HEK293 (cell line): ENCODE results near the gene TENT4B.

Experiments used
- KLF16 ChIP-seq: fragments of 450-650 bp; formaldehyde crosslinking; IDR thresholded peaks from 2 replicates; pipeline ENCODE4 v1.5.1; 2017; ENCODE audit warnings: missing biosample characterization, missing genetic modification characterization
- KLF9 ChIP-seq: fragments of 450-650 bp; formaldehyde crosslinking; IDR thresholded peaks from 2 replicates; pipeline ENCODE4 v1.5.1; 2016; ENCODE audit warnings: missing biosample characterization, missing genetic modification characterization, low read depth
- SETDB1 ChIP-seq: IDR thresholded peaks from one replicate; pipeline ENCODE4 v1.6.1; 2017; ENCODE audit warnings: mild to moderate bottlenecking, low read length, moderate library complexity, mixed read lengths; ENCODE audit not compliant: insufficient read length
- ZFP37 ChIP-seq: fragments of 450-650 bp; formaldehyde crosslinking; IDR thresholded peaks from 2 replicates; pipeline ENCODE4 v1.5.1; 2016; ENCODE audit warnings: missing biosample characterization, missing genetic modification characterization
- ZNF248 ChIP-seq: fragments of 450-650 bp; formaldehyde crosslinking; IDR thresholded peaks from 2 replicates; pipeline ENCODE4 v1.5.1; 2017; ENCODE audit warnings: missing biosample characterization, missing genetic modification characterization
- ZNF473 ChIP-seq: fragments of 450-650 bp; formaldehyde crosslinking; IDR thresholded peaks from 2 replicates; pipeline ENCODE4 v1.5.1; 2017; ENCODE audit warnings: missing biosample characterization, missing genetic modification characterization
- TF ChIP-seq, protein P1 (sequence below): fragments of 450-650 bp; formaldehyde crosslinking; IDR thresholded peaks from 2 replicates; pipeline ENCODE4 v1.5.1; 2016; ENCODE audit warnings: missing biosample characterization, missing genetic modification characterization, low read depth
- TF ChIP-seq, protein P2 (sequence below): fragments of 450-650 bp; formaldehyde crosslinking; IDR thresholded peaks from 2 replicates; pipeline ENCODE4 v1.5.1; 2016; ENCODE audit warnings: missing biosample characterization, missing genetic modification characterization
- TF ChIP-seq, protein P3 (sequence below): fragments of 450-650 bp; formaldehyde crosslinking; IDR thresholded peaks from 2 replicates; pipeline ENCODE4 v1.5.1; 2017; ENCODE audit warnings: missing biosample characterization, missing genetic modification characterization

DNA sequence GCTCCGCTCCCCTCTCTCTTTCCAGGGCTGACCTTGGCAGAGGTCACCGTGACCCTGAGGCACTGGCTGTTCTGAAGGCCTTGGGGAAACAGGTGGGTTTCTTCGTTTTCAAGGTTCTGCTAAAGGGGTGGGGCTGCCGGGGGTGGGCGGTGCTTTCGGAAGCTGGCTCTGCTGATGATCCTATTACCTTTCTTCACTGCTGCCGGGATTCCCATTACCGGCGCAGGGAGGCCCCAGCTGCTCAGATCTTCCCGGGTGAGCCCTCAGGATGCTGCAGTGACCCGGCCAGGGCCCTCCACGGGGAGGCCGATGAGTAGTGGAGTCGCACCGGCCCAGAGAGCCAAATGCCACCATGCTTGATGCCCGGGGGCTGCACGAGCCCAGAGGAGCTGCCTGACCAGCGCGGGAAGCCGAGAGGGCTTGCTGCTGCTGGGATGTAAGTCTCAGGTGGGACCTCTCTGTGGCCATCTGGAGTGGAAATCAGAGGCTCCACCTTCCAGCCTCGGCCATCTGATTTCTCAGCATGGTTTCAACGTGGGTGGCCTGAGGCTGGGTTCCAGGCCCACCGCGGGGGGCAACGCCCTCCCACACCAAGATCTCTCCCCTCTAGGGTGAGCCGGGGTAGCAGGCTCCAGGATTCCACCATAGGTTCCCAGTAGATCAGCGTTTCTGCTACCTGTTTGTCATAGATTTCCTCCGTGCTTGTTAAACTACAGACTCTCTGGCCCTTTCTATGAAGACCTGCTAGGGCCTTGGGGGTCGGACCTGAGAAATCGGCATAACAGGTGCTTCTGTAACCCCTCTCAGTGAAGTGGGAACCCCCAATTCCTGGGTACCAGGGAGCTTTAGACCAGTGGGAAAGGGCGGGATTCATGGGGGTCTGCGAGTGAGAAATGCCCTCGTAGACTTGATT lies 91.7 kb downstream of the TENT4B start:
- TF ChIP-seq, protein P1, sequence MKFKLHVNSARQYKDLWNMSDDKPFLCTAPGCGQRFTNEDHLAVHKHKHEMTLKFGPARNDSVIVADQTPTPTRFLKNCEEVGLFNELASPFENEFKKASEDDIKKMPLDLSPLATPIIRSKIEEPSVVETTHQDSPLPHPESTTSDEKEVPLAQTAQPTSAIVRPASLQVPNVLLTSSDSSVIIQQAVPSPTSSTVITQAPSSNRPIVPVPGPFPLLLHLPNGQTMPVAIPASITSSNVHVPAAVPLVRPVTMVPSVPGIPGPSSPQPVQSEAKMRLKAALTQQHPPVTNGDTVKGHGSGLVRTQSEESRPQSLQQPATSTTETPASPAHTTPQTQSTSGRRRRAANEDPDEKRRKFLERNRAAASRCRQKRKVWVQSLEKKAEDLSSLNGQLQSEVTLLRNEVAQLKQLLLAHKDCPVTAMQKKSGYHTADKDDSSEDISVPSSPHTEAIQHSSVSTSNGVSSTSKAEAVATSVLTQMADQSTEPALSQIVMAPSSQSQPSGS, result no peak
- TF ChIP-seq, protein P2, sequence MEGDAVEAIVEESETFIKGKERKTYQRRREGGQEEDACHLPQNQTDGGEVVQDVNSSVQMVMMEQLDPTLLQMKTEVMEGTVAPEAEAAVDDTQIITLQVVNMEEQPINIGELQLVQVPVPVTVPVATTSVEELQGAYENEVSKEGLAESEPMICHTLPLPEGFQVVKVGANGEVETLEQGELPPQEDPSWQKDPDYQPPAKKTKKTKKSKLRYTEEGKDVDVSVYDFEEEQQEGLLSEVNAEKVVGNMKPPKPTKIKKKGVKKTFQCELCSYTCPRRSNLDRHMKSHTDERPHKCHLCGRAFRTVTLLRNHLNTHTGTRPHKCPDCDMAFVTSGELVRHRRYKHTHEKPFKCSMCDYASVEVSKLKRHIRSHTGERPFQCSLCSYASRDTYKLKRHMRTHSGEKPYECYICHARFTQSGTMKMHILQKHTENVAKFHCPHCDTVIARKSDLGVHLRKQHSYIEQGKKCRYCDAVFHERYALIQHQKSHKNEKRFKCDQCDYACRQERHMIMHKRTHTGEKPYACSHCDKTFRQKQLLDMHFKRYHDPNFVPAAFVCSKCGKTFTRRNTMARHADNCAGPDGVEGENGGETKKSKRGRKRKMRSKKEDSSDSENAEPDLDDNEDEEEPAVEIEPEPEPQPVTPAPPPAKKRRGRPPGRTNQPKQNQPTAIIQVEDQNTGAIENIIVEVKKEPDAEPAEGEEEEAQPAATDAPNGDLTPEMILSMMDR (tag by site-specific recombination), result no peak
- TF ChIP-seq, protein P3, sequence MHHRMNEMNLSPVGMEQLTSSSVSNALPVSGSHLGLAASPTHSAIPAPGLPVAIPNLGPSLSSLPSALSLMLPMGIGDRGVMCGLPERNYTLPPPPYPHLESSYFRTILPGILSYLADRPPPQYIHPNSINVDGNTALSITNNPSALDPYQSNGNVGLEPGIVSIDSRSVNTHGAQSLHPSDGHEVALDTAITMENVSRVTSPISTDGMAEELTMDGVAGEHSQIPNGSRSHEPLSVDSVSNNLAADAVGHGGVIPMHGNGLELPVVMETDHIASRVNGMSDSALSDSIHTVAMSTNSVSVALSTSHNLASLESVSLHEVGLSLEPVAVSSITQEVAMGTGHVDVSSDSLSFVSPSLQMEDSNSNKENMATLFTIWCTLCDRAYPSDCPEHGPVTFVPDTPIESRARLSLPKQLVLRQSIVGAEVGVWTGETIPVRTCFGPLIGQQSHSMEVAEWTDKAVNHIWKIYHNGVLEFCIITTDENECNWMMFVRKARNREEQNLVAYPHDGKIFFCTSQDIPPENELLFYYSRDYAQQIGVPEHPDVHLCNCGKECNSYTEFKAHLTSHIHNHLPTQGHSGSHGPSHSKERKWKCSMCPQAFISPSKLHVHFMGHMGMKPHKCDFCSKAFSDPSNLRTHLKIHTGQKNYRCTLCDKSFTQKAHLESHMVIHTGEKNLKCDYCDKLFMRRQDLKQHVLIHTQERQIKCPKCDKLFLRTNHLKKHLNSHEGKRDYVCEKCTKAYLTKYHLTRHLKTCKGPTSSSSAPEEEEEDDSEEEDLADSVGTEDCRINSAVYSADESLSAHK (tag by site-specific recombination), result no peak
- TF ChIP-seq KLF16 (tag by site-specific recombination) (no peak), ZNF248 (tag by site-specific recombination) (no peak), ZFP37 (no peak), ZNF473 (tag by site-specific recombination) (no peak), KLF9 (tag by site-specific recombination) (no peak), SETDB1 (no peak)
